HG03280 (cell line): ENCODE data around the gene EHBP1.

ENCODE experiments used
- ATAC-seq: cut with Tn5 transposase; IDR thresholded peaks from one replicate; pipeline ENCODE4 v1.9.1; 2021; ENCODE audit warnings: mild to moderate bottlenecking, moderate library complexity; ENCODE audit not compliant: unreplicated experiment

The EHBP1 gene

GRCh38 chr2:62812921-62813825 is 107.7 kb downstream of the EHBP1 start:
- ATAC-seq = no peak

- no peak for ATAC-seq
These were observed 108.6 kb downstream of the EHBP1 start for GRCh38 chr2:62814123-62814522.

GRCh38 chr2:62817348-62817747 is 111.8 kb downstream of the EHBP1 start:
- no peak for ATAC-seq

- no peak for ATAC-seq
These were observed 112.6 kb downstream of the EHBP1 start for GRCh38 chr2:62817995-62818713.

GRCh38 chr2:62822549-62822948 is 117.0 kb downstream of the EHBP1 start:
- ATAC-seq = no peak

GRCh38 chr2:62824388-62824787 is 118.9 kb downstream of the EHBP1 start:
- no peak for ATAC-seq

GRCh38 chr2:62826141-62826540 is 120.6 kb downstream of the EHBP1 start:
- ATAC-seq = no peak

GRCh38 chr2:62826953-62827675 is 121.6 kb downstream of the EHBP1 start:
- no peak for ATAC-seq

- ATAC-seq = no peak
These were observed 126.2 kb downstream of the EHBP1 start for GRCh38 chr2:62831729-62832128.

- no peak for ATAC-seq
These were observed 139.0 kb downstream of the EHBP1 start for GRCh38 chr2:62844311-62845090.

- no peak for ATAC-seq
These were observed 139.7 kb downstream of the EHBP1 start for GRCh38 chr2:62845256-62845655.

- ATAC-seq = no peak
These were observed 146.7 kb downstream of the EHBP1 start for GRCh38 chr2:62852254-62852653.

- no peak for ATAC-seq
These were observed 149.3 kb downstream of the EHBP1 start for GRCh38 chr2:62854600-62855514.

GRCh38 chr2:62856228-62857040 is 150.9 kb downstream of the EHBP1 start:
- ATAC-seq = no peak

GRCh38 chr2:62857139-62857931 is 151.8 kb downstream of the EHBP1 start:
- ATAC-seq = no peak

- ATAC-seq = no peak
These were observed 152.8 kb downstream of the EHBP1 start for GRCh38 chr2:62858231-62858832.

GRCh38 chr2:62868947-62869346 is 163.4 kb downstream of the EHBP1 start:
- no peak for ATAC-seq

GRCh38 chr2:62870966-62871365 is 165.5 kb downstream of the EHBP1 start:
- no peak for ATAC-seq
